ENCODE measurements around the gene DOCK11. TPM values are rescaled to one million over a fixed set of nuclear protein-coding genes. Genes with fewer than 3 reads are reported as not detected.

DOCK11 gene
- total RNA-seq, 1 experiment from 2014 or later = 13.1 TPM

GRCh38 chrX:118594697-118595420 is 99.2 kb downstream of the DOCK11 start (continued):
- no peak for TF ChIP-seq FOXP4 (CRISPR knock-in tag; IDR thresholded peaks at IDR 0.05)

GRCh38 chrX:118595501-118596042 is 100.0 kb downstream of the DOCK11 start:
- Mint-ChIP-seq H3K36me3 (0 out of 2 replicates have a peak, but pooled peaks cover 3% of the 10 kb centered on the region), H3K9me3 (no peaks in the 10 kb centered on the region), H3K4me1 (peaks cover 24% of the 10 kb centered on the region), H3K4me3 (no peak overlapping the region), H3K27ac (no peak overlapping the region), H3K27me3 (ENCODE audit: low read depth) (no peaks in the 10 kb centered on the region)
- POLR2A ChIA-PET = no interaction called here
- CTCF ChIA-PET = no interaction called here
- DNase-seq (ENCODE audit: low spot score) (no peak), ATAC-seq (no peak)
- TF ChIP-seq FOXP4 (CRISPR knock-in tag; IDR thresholded peaks at IDR 0.05) (no peak), NFYB (CRISPR knock-in tag; conservative IDR thresholded peaks at IDR 0.05; ENCODE audit: low read depth) (no peak), AFF4 (CRISPR knock-in tag; IDR thresholded peaks at IDR 0.05; ENCODE audit: borderline replicate concordance) (no peak), USF1 (CRISPR knock-in tag; IDR thresholded peaks at IDR 0.05) (no peak), E2F4 (CRISPR knock-in tag; IDR thresholded peaks at IDR 0.05; ENCODE audit: borderline replicate concordance, low read depth) (no peak), ATF2 (CRISPR knock-in tag; IDR thresholded peaks at IDR 0.05; ENCODE audit: borderline replicate concordance, low read depth) (no peak), JAZF1 (CRISPR knock-in tag; IDR thresholded peaks at IDR 0.05) (no peak), FOXJ3 (CRISPR knock-in tag; IDR thresholded peaks at IDR 0.05; ENCODE audit: borderline replicate concordance) (no peak), IRF1 (CRISPR knock-in tag; IDR thresholded peaks at IDR 0.05) (no peak), ZNF317 (CRISPR knock-in tag; IDR thresholded peaks at IDR 0.05; ENCODE audit: borderline replicate concordance, low read depth) (no peak), GABPB1 (CRISPR knock-in tag; IDR thresholded peaks at IDR 0.05) (no peak), ZNF416 (CRISPR knock-in tag; IDR thresholded peaks at IDR 0.05) (no peak), PRDM15 (CRISPR knock-in tag; IDR thresholded peaks at IDR 0.05) (no peak), SMAD3 (CRISPR knock-in tag; IDR thresholded peaks at IDR 0.05; ENCODE audit: borderline replicate concordance) (no peak), CDX4 (CRISPR knock-in tag; IDR thresholded peaks at IDR 0.05; ENCODE audit: borderline replicate concordance) (no peak), TP53 (CRISPR knock-in tag; IDR thresholded peaks at IDR 0.05) (no peak), ZNF671 (CRISPR knock-in tag; IDR thresholded peaks at IDR 0.05) (no peak)
